ENCODE results near the gene KCNK3. TPM values are rescaled to one million over a fixed set of nuclear protein-coding genes. Genes with fewer than 3 reads are reported as not detected.
A peak's percentile ranks its signal among the peaks of the same experiment; 100 is the strongest.

The KCNK3 gene
- total RNA-seq, 1 donor = not detected

- Histone ChIP-seq H3K4me3 (ENCODE audit: insufficient read depth, low read length) (no peak overlapping the region), H3K36me3 (ENCODE audit: insufficient read depth, low read length) (no peaks in the 10 kb centered on the region), H3K9me3 (ENCODE audit: low read depth, low read length) (no peaks in the 10 kb centered on the region), H4K20me1 (ENCODE audit: insufficient read depth, low read length) (no peaks in the 10 kb centered on the region), H3K27ac (ENCODE audit: low read depth, low read length) (peak overlapping the region; percentile 75), H3K4me2 (ENCODE audit: insufficient read depth, low read length) (no peak overlapping the region), H3K27me3 (ENCODE audit: insufficient read depth, low read length) (no peaks in the 10 kb centered on the region), H3K4me1 (ENCODE audit: insufficient read depth, low read length) (peaks cover 44% of the 10 kb centered on the region), H2AFZ (ENCODE audit: low read length) (no peak overlapping the region), H3K79me2 (ENCODE audit: insufficient read depth, low read length) (no peaks in the 10 kb centered on the region)
- no peak for TF ChIP-seq CTCF (IDR thresholded peaks at IDR 0.05; ENCODE audit: extremely low read depth, low read depth, low read length)
- DNase-seq (ENCODE audit: insufficient read length, low spot score, missing footprints) = no peak
Measured at GRCh38 chr2:26721115-26722032, 28.9 kb downstream of the KCNK3 start.

DNA sequence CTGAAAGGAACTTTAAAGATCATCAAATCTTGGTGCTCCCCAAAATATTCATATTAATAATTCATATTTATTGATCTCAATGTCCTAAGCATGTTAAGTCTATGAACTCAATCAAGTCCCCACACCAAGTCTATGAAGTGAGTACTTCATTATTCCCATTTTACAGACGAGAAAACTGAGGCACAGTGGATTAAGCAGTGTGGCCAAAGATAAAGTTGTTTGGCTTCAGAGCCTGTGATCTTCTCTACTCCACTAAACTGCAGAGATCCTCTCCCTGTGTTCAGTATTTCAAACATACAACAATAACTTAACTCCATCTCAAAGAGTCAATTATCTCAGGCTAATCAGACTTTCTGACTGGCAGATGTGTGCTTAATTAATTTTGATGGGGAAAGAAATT, 29.8 kb downstream of the KCNK3 start:
- H3K4me3 ChIP-seq (ENCODE audit: insufficient read depth, low read length) = no peak overlapping the region
- peaks cover 44% of the 10 kb centered on the region for H3K4me1 ChIP-seq (ENCODE audit: insufficient read depth, low read length)
- no peaks in the 10 kb centered on the region for H3K9me3 ChIP-seq (ENCODE audit: low read depth, low read length)
- no peaks in the 10 kb centered on the region for H3K36me3 ChIP-seq (ENCODE audit: insufficient read depth, low read length)
- H2AFZ ChIP-seq (ENCODE audit: low read length) = no peak overlapping the region
- no peak overlapping the region for H3K27ac ChIP-seq (ENCODE audit: low read depth, low read length)
- no peaks in the 10 kb centered on the region for H3K27me3 ChIP-seq (ENCODE audit: insufficient read depth, low read length)
- DNase-seq (ENCODE audit: insufficient read length, low spot score, missing footprints) = no peak
- no peak for TF ChIP-seq CTCF (IDR thresholded peaks at IDR 0.05; ENCODE audit: extremely low read depth, low read depth, low read length)
- no peaks in the 10 kb centered on the region for H3K79me2 ChIP-seq (ENCODE audit: insufficient read depth, low read length)
- no peak overlapping the region for H3K4me2 ChIP-seq (ENCODE audit: insufficient read depth, low read length)
- no peaks in the 10 kb centered on the region for H4K20me1 ChIP-seq (ENCODE audit: insufficient read depth, low read length)

DNA sequence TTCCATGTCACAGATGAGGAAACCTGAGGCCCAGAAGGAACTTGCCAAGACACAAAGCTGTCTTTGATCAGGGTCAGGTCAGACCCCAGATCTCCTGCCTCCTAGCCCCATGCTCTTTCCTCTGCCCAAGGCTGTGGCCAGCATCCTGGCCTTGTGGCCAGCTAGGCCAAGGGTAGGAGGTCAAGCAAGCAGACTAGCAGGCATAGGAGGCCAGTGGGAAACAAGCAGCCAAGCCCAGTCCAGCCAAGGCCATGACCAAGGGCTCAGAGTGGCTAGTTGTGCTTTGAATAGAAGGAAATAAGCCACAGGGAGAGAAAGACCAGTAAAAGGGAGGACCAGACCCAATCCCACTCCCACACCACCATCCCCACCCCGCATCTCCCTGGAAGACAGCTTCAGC, 30.4 kb downstream of the KCNK3 start:
- Histone ChIP-seq H3K27ac (ENCODE audit: low read depth, low read length) (peak overlapping the region; percentile 91), H3K27me3 (ENCODE audit: insufficient read depth, low read length) (no peaks in the 10 kb centered on the region), H2AFZ (ENCODE audit: low read length) (peak overlapping the region; percentile 26), H3K4me2 (ENCODE audit: insufficient read depth, low read length) (no peak overlapping the region), H3K9me3 (ENCODE audit: low read depth, low read length) (no peaks in the 10 kb centered on the region), H3K79me2 (ENCODE audit: insufficient read depth, low read length) (no peaks in the 10 kb centered on the region), H3K4me3 (ENCODE audit: insufficient read depth, low read length) (no peak overlapping the region), H3K36me3 (ENCODE audit: insufficient read depth, low read length) (no peaks in the 10 kb centered on the region), H3K4me1 (ENCODE audit: insufficient read depth, low read length) (peaks cover 44% of the 10 kb centered on the region), H4K20me1 (ENCODE audit: insufficient read depth, low read length) (no peaks in the 10 kb centered on the region)
- peak; percentile 83 for DNase-seq (ENCODE audit: insufficient read length, low spot score, missing footprints)
- no peak for TF ChIP-seq CTCF (IDR thresholded peaks at IDR 0.05; ENCODE audit: extremely low read depth, low read depth, low read length)

- H3K27ac ChIP-seq (ENCODE audit: low read depth, low read length) = peak overlapping the region; percentile 91
Measured at GRCh38 chr2:26723475-26723874, 31.0 kb downstream of the KCNK3 start.

More at GRCh38 chr2:26723475-26723874, 31.0 kb downstream of the KCNK3 start:
- H3K36me3 ChIP-seq (ENCODE audit: insufficient read depth, low read length) = no peaks in the 10 kb centered on the region
- no peaks in the 10 kb centered on the region for H4K20me1 ChIP-seq (ENCODE audit: insufficient read depth, low read length)
- peak overlapping the region; percentile 67 for H2AFZ ChIP-seq (ENCODE audit: low read length)
- no peaks in the 10 kb centered on the region for H3K9me3 ChIP-seq (ENCODE audit: low read depth, low read length)
- H3K79me2 ChIP-seq (ENCODE audit: insufficient read depth, low read length) = no peaks in the 10 kb centered on the region
- no peaks in the 10 kb centered on the region for H3K27me3 ChIP-seq (ENCODE audit: insufficient read depth, low read length)
- peak; percentile 87 for DNase-seq (ENCODE audit: insufficient read length, low spot score, missing footprints)
- TF ChIP-seq CTCF (IDR thresholded peaks at IDR 0.05; ENCODE audit: extremely low read depth, low read depth, low read length) = no peak
- H3K4me3 ChIP-seq (ENCODE audit: insufficient read depth, low read length) = no peak overlapping the region
- H3K4me1 ChIP-seq (ENCODE audit: insufficient read depth, low read length) = peaks cover 44% of the 10 kb centered on the region
- H3K4me2 ChIP-seq (ENCODE audit: insufficient read depth, low read length) = peak overlapping the region; percentile 41
